IPS DF 19.7 (cell line): Measurements from ENCODE around the gene CDH23.

ENCODE experiments used
- DNase-seq: peaks from one replicate; pipeline ENCODE4 v3.0.0-alpha.2; 2013; ENCODE audit warnings: low read depth, low spot score

Gene CDH23

DNA sequence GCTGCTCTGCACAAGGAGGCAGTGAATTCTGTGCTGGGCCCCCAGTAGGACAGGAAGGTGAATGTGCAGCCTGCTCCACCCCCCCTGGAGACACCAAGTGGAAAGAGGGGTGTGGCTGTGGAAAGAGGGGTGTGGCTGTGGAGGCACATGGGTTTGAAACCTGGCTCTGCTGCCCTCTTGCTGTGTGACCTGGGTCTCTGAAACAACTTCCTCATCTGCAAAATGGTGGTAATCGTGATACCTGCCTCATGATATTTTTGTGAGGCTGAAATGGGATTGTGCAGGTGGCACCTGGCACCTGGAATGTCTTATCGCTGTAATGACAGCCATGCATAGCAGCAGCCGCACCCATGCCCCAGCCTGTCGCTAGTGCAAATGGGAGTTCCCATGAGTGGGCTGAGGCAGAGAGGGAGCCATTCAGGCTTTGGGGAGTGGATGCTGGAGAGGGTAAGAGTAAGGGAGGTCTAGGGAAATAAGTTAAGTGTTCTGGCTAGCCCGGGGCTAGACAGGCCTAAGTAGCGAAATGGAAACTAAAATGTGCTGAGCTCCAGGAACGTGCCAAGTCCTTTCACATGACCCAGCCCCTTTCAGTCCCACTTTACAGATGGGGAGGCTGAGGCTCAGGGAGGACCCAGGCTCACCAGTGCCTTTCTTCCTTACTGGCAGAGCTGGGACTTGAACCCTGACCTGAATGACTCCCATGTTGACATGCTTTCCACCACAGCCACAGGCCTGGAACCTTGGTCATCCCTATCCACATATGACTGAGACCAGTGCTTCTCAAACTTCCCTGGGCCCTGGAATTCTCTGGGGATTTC is 287.8 kb downstream of the CDH23 start:
- no peak for DNase-seq

DNA sequence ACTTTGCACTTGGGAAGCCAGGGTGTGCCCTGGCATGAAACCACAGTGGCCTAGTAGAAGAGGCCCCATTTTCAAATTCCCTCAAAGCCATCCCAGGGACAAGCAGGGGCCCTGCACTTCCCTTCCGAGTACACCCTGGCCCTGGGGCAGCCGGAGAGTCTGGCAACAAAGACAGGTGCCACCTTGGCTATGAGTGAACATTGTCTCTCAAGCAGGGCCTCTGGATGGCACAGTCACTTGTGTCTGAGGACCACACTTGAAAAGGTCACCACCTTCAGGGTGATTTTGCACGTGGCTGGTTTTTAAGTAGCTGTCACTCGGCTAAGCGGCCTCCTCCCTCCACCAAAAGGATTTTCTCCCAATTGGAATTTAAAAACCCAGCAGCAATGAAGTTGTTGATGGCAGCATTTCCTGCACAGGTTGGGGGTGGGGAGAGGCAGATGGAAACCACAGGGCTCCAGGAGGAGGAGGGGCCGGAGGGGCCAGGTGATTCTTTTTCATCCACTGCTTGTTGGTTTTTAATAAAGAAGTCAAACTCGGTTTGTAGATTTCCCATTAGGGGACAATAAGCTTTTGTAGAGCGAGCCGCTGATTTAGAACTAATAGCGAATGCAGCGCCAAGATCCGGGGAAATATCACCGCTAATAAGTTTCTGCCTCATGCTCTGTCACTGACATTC is 289.0 kb downstream of the CDH23 start:
- no peak for DNase-seq

DNA sequence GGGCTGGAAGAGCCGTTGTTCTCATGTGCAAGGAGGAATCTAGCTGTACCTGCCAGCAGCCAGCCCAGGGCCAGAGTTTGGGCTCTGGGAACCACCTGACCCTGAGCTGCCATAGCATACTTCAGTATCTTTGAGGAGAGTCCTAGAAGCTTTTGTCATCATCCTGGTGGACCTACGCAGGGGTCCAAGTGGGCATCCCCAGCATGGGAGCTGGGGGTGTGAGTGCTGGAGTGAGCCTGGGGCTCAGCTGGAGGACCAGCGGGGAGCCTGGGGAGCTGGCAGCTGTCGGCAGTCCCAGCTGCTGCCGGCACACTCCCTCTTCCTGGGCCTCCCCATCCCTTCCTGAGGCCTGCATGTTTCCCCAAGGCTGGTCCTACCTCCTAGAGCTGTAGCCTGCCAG is 290.4 kb downstream of the CDH23 start:
- DNase-seq, result no peak

DNA sequence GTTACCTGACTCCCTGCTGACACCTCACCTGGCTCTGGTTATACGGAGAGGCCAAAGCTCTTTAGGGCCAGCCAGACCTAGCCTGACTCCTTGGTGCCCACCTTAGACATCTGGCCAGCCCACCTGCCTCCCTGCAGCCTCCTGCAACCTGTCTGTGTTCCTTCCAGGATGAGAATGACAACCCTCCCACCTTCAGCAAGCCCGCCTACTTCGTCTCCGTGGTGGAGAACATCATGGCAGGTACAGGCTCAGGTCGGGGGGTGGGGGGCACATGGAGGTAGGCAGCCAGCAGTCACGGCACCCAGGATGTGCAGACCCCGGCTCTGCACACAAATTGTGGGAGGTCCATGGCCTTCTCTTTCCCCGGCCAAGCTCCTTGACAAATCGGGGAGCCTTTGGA is 290.8 kb downstream of the CDH23 start:
- DNase-seq, result no peak

DNA sequence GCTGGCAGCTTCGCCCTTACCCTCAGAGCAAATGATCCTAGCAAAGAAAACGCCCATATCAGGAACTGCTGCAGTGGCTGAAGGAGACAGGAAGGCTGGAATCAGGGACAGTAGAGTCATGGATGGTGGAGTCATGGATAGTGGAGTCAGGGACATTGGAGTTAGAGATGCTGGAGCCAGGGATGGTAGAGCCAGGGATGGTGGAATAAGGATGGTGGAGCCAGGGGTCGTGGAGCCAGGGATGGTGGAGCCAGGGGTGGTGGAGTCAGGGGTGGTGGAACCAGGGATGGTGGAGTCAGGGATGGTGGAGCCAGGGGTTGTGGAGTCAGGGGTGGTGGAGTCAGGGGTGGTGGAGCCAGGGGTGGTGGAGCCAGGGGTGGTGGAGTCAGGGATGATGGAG is 291.5 kb downstream of the CDH23 start:
- no peak for DNase-seq

DNA sequence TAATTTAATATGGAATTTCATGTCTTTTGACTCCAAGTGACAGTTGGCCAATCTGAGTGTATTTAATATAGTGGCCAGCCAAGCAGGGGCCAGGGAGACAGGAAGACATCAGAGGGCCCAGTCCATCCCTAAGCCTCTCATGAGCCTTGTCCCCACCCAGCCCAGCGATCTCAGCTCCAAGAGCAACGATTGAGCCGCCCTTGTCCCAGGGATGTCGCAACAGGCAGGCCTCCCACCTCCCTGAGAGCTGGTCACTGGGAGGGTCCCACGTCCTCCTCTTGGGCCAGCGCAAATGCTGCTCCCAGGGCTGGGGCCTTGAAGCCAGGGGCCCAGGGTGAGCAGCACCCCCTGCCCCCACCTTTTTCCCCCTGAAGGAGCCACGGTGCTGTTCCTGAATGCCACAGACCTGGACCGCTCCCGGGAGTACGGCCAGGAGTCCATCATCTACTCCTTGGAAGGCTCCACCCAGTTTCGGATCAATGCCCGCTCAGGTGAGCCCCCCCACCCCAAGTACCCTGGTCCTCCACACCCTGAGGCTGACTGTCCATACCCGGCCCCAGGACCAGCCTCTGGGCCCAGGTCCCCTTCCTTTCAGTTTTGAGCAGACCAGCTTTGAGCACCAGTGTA is 293.5 kb downstream of the CDH23 start:
- no peak for DNase-seq

DNA sequence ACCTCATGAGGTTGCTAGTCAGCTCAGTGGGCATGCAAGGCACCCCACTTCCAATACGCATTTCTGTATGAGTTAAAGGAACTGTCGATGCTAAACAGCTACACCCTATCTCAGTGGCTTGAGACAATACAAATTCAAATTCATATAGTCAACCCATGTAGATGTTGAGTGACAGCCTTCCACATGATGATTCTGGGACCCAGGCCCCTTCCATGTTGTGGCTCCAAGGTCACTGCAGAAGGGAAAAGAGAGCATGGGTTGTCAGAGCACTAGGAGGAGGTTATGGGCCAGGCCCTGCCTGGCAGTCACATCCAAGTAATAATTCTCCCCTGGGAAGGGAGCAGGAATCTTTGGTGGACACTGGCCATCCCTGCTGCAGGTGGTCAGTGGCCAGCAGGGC is 294.7 kb downstream of the CDH23 start:
- no peak for DNase-seq

DNA sequence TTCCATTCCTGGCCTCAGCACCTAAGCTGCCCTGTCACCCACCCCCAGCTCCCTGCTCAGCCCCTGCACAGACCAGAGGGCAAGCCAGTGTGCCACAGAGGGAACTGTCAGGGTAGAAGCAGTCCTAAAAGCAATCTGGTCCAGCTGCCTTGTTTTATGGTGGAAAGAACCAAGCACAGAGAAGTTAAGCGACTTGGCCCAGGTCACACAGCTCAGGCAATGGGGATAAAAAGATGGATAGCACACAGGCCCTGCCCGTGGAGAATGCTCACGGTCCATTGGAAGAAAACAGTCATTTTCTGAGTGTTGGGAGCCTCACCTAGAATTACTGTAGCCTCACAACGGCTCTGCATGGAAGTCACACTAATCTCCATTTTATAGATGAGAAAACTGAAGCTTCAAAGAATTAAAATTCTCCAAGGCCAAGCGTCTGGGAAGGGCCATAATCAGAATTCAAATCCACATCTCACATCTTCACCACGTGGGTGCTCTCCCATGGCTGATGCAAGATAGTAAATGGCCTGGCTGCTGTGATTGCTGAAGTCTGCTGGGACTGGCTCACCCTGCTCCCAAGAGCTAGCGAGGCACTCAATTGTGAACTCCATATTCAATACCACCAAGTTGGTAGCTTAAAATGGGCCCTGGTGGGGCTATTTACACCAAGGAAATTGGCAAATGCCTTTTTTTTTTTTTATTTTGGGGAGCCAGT is 296.0 kb downstream of the CDH23 start:
- DNase-seq, result no peak

DNA sequence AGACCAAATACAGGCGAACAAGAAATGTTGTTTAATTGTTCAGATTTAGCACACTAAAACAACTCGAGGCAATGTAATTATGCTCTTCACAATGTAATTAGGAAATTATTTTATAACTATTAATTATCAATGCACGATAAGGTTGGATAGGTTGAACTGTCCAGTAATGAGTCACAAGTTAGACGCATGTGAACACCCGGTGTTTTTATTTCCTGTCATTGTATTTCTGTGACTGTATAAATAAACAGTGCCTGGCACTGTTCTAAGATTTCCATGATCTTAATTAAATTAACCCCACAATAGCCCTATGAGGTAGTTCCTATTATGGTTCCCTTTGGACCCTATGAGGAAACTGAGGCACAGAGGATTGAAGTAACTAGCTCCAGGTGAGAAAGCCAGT is 296.7 kb downstream of the CDH23 start:
- DNase-seq, result no peak

DNA sequence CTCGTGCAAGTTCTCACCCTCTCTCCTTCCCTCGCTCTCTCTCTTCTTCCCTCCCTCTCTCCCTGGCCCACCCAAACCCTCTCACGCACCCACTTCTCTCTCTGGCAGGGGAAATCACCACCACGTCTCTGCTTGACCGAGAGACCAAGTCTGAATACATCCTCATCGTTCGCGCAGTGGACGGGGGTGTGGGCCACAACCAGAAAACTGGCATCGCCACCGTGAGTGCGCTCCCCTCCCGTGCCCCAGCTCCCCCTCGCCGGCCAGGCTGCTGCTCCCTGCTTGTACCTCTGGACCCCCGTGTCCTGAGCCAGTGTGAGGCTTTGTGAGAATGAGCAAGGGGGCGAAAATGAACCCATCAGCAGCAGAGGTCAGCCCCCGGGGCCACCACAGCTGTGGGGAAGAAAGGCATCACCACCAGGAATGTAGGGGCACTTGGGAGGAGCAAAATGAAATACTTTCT is 297.4 kb downstream of the CDH23 start:
- DNase-seq, result no peak

DNA sequence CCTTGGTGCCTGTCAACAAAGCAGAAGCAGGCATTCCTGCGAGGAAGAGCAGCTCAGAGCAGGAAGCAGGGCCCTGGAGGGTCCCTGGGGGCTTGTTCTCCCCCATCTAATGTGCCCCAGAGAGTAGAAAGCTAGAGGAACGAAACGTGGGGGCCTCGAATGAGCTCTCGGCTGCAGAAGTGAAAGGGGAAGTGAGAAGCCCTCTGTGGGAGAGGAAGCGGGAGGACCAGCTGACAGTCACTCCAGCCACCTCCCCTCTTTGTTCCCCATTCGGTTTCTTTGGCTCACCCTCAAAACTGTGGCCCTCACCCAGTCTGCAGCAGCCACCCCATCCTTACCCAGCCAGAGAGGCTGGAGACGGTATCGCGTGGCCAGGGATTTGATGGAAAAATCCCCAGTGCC is 297.8 kb downstream of the CDH23 start:
- DNase-seq, result no peak

DNA sequence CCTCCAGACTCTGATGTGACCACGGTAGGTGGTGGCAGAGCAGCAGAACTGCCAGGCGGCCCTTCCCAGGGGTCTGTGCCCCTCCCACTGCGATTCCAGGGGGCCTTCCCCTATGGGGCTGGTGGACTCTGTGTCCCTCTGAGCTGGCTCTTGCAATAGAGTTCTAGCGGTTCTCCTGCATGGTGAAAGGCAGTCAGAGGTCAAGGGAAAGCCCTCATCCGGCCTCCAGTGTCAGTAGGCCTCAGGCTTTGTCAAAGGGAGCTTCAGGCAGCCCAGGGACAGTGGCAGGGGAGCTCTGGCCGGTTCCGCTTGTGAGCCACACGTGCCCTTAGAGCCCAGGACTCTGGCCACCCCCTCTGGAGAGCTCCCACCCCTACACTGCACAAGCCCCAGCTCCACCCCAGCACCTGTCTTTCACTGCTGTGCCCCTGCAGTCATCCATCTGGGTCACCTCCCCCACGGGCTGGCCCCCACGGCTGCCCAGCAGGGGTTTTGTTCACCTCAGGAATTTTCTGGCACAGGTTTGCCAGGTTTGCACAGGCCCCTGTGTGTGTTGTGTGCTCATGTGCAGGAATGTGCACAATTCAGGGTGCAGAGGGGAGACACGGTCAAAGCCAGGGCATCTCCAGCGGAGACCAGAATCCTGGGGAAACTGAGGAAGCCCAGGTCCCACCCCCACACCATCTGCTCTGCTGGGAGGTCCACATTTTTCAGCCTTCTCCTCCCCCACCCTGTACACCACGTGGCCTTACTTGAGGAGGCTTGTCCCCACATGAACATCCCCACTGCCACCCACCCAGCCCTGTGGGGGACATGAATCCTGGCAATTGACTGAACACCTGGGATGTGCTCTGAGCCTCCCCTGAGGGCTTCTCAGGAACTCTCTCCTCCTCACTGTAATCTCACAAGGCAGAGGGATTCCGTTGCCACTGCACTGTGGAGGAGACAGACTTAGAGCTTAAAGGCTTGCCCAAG is 299.1 kb downstream of the CDH23 start:
- DNase-seq, result no peak

DNA sequence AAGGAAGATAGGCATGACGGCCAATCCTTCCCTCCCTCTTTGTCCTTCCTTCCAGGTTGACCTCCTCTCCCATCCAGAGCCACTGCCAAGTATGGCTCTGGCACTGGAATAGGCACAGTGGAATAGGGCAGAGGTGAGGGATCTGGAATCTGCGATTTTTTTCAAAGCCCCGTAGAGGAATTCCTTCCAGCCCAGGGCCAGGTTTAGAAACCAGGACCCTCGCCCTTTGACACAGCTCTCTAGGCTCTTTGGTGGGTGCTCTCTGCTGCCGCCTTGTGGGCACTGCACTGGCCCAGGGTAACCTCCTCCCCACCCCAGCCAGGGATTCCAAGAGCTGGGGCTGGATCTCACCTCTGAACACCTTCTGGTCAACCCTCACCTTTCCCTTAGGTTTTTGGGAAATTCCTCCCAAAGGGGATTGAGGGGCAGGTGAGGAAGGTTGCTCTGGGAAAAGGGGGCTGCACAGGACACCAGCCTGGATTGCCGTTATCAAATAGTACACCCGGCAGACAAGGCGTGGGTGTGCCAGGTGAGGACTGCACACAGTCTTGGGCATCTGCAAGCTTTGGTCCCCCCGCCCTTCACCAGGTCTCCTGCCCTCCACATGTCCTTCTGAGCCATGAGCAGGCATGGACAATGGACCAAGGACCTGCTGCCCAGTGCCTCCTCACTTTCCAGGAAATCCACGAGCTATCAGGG is 300.1 kb downstream of the CDH23 start:
- no peak for DNase-seq

DNA sequence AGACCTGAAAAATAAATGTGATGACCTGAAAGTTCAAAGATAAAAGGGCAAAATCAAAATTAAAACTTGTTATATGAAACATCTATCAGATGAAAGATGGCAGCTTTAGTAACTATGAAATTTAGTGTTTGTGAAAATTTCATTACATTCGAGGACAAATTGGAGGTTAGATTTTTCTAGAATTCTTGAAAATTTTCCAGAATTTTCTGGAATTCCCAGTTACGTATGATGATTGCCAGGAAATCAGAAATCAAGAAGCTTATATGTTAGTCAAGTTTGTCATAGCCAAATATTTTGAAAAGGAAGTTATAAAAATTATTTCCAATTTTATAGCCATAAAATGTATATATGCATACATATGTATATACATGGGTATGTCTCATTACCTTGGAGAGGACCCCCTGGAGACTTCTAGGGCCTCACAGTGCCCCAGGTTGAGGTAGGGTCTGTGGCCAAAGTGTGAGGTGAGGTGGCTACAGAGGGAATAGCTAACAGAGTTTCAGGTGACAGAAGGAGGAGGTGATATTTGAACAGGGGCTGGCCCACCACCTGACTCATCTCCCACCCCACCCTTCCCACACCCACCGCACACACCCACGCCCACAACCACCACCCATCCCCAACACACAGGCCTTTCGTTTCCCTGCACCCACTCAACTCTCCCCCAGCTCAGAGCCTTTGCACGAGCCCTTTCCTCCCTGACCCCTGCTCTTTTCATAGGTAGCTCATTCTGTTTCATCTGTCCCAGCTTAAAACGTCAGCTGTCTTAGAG is 301.4 kb downstream of the CDH23 start:
- DNase-seq, result no peak

DNA sequence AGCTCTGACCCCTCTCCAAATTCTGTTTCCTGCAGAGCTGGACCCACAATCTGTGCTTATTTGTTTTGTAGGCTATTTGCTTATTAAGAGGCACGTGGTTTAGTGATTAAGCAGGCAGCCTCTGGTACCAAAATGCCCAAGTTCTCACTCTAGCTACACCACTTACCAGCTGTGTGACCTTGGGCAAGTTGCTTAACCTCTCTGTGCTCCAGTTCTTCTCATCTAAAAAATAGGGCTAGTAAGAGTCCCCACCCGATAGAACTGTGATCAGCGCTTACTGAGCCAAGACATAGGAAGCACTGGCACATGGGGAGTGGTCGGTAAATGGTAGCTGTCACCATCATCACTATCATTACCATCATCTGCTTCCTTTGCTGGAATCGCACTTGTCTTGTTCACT is 302.0 kb downstream of the CDH23 start:
- no peak for DNase-seq

DNA sequence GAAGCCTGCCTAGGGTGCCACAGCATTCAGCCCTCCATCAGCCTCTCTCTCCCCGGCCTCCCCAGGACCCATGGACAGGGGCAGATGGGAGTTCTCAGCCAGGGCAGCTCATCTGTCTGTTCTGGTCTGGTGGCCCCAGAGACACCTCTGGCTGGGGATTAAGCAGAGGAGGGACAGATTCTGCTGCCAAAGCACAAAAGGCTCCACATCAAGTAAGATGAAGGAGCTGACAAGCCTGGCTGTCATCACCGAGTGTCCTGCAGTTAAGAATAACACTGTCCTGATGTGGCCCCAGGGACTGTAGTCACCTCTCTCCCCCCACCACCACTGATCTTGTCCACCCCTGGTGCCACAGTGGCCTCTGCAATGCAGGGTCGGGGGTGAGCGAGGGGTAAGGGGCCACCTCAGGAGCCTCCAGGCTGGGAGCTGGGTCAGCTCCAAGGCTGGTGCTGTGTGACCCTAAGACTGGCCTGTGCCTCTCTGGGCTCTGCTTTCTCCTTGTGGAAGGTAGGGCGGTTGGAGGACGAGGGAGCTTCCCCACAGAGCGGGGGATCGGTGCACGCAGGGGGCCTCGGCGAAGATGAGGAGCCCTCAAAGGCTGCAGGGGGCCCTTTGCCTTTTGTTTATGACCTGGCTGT is 304.1 kb downstream of the CDH23 start:
- no peak for DNase-seq

DNA sequence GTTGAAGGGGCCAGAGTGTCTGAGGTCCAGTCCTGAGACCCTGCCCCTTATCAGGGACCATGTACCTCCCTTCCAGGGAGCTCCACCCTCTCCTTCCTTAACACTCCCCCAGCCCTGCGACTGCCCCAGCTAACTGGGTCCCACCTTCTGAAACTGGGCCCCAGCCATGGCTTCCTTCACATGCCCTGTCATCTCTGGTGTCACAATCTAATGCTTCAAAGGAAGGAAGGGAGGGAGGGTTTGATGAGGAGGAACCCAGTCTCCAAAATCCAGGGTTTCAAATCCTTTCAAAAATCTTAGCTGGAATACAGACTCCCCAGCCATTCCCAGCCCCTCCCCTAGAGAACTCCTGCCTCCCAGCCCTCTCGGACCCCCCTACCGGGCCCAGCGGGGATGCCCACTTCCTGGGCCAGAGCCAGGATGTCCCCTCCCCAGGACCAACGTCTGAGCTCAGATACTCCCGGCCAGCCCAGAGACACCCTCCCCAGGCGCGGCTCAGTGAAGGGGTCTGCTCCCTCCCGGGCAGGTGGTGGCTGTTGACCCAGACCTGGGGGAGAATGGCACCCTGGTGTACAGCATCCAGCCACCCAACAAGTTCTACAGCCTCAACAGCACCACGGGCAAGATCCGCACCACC is 304.9 kb downstream of the CDH23 start:
- DNase-seq, result no peak

DNA sequence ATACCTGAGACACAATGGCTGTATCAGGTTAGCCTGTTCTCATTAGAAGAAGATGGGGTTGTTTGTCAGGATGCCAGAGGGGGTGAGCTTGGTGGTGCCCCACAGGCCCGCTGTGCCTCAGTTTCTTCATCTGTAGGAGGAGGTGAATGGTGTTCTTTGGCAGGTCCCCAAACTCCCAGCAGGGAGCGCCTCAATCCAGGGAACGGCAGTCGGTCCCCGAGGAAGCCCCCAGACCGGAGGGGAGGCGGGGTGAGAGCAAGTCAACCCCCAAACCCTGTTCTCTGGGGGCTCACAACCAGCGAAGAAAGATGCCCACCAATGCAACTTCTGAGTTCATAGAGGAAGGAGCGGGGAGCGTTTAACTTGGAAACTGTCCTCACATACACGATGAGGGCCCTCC is 306.9 kb downstream of the CDH23 start:
- no peak for DNase-seq

DNA sequence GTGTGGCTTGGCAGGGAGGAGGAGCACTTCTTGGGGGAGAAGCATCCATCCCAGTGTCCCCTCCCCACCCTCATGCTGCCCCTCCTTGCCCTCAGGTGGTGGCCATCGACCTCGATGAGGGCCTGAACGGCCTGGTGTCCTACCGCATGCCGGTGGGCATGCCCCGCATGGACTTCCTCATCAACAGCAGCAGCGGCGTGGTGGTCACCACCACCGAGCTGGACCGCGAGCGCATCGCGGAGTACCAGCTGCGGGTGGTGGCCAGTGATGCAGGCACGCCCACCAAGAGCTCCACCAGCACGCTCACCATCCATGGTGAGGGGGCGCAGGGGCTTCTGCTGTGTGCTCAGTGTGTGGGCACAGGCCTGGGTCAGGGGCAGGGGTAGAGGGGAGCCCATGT is 308.1 kb downstream of the CDH23 start:
- no peak for DNase-seq
